Prostate gland (tissue), 2 donors: ENCODE data around the gene BANP.
"Not testable (repeated sequence)": the region's sequence is repeated elsewhere in the genome, so short reads cannot be mapped to it uniquely, and the experiment has no call there.

Source experiments
- CTCF ChIP-seq, 4 experiments: fragments of 200-600 bp in 2 of 4; fragments of 450-650 bp in 2 of 4; sonication (generic) in 2 of 4; IDR thresholded peaks; 1 replicate in 3 of 4; 2 replicates in 1 of 4; pipeline ENCODE4 v1.5.1; 2016 to 2019; ENCODE audit warnings: antibody characterized with exemption in 4 of 4, mild to moderate bottlenecking in 2 of 4, moderate library complexity in 2 of 4
- POLR2A ChIP-seq: fragments of 450-650 bp; IDR thresholded peaks from one replicate; pipeline ENCODE4 v1.6.1; 2016; ENCODE audit warnings: antibody characterized with exemption, mild to moderate bottlenecking
- POLR2AphosphoS5 ChIP-seq: sonication (generic); formaldehyde crosslinking; IDR thresholded peaks from one replicate; pipeline ENCODE4 v1.6.1; 2017; ENCODE audit warnings: antibody characterized with exemption

GRCh38 chr16:88099956-88100355 is 148.7 kb downstream of the BANP start:
- not testable (repeated sequence) for TF ChIP-seq POLR2A; CTCF (IDR thresholded peaks at IDR 0.05); POLR2AphosphoS5
